Hepatocyte (in vitro differentiated cells): ENCODE results near the gene BCO1.

Experiments
- EZH2 ChIP-seq: fragments of 200-600 bp; sonication (generic); IDR thresholded peaks from 2 replicates; pipeline ENCODE4 v1.6.1; 2016; ENCODE audit warnings: antibody characterized with exemption, mild to moderate bottlenecking, borderline replicate concordance
- TF ChIP-seq, protein P1 (sequence below): fragments of 200-600 bp; sonication (generic); IDR thresholded peaks from 2 replicates; pipeline ENCODE4 v1.5.1; 2016; ENCODE audit warnings: antibody characterized with exemption, mild to moderate bottlenecking; ENCODE audit not compliant: poor library complexity

DNA sequence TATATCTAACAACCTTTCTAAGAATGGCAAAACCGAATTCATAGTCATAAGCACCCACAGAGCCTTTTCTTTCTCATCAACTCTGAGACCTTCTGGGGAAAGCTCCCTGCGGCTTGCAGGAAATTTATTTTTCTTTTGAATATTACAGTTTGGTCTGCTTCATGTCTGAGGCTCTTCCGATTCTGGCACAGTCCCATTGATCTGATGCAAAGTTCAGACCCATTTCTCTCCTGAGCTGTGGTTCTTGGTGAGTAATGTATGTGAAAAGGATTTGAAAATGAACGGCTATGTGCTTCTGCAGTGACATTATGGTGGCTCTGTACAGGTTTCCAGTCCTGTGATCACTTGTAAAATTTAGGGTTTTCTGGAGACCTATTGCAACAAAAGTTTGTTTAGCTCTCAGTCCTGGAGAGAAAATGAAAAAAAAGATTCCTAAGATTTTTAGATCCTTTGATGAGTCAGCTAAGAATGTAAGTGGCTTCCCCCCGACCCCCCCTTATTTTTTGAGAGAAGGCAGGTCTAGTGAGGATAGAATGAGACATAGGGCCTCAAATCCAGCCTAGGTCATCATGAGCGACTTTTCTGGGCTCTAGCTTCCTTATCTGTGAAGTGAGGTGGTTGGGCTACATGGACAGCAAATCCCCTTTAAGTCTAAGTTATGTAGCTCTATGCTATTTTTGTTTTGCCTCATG lies 80.9 kb downstream of the BCO1 start:
- TF ChIP-seq, protein P1, sequence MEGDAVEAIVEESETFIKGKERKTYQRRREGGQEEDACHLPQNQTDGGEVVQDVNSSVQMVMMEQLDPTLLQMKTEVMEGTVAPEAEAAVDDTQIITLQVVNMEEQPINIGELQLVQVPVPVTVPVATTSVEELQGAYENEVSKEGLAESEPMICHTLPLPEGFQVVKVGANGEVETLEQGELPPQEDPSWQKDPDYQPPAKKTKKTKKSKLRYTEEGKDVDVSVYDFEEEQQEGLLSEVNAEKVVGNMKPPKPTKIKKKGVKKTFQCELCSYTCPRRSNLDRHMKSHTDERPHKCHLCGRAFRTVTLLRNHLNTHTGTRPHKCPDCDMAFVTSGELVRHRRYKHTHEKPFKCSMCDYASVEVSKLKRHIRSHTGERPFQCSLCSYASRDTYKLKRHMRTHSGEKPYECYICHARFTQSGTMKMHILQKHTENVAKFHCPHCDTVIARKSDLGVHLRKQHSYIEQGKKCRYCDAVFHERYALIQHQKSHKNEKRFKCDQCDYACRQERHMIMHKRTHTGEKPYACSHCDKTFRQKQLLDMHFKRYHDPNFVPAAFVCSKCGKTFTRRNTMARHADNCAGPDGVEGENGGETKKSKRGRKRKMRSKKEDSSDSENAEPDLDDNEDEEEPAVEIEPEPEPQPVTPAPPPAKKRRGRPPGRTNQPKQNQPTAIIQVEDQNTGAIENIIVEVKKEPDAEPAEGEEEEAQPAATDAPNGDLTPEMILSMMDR = no peak
- TF ChIP-seq EZH2 = no peak
